GM19239 (cell line): Measurements from ENCODE around the gene PMAIP1.
"Not testable (repeated sequence)": the region's sequence is repeated elsewhere in the genome, so short reads cannot be mapped to it uniquely, and the experiment has no call there.

Source experiments
- DNase-seq: peaks from one replicate; pipeline ENCODE4 v3.0.0; 2011; ENCODE audit warnings: low spot score; ENCODE audit not compliant: insufficient read length
- FAIRE-seq: peaks from 2 replicates; lab custom pipeline; 2011; peaks lifted over from hg19 to GRCh38; lab: Jason Lieb, UNC

PMAIP1 gene

GRCh38 chr18:59899298-59900221 is at the start of gene PMAIP1:
PMAIP1 (plus strand) TSS chr18:59899996; CDS start chr18:59900178, 182 bp downstream.
- FAIRE-seq = no peak
- DNase-seq = peak; percentile 57

DNA sequence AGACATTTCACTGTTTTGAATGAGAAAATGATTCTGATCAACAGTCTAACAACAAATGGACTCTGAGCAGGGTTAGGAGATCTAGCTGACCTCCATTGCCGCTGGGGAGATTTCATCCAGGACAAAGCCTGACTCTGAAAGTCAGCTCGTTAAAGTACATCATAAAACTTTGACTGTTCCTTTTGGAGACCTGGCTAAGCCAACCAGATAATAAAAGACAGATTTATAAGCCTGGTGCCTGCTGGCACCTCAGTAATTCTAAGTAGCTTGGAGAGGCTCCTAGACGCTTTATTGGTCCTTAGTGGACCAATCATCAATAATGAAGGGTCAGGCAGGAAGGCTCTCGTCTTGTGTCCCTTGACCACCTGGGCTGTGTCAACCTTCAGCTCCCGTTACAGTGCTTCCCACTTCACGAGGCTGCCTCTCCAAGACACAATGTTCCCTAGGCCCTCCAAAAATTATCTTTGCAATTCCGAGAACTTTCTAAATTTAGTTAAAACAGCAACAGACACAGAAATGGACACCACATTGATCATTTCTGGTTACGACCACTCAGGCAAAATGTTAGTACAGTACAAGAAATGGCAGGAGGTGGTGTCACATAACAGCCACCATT is 47.9 kb upstream of the PMAIP1 start:
- FAIRE-seq (no peak), DNase-seq (no peak)

DNA sequence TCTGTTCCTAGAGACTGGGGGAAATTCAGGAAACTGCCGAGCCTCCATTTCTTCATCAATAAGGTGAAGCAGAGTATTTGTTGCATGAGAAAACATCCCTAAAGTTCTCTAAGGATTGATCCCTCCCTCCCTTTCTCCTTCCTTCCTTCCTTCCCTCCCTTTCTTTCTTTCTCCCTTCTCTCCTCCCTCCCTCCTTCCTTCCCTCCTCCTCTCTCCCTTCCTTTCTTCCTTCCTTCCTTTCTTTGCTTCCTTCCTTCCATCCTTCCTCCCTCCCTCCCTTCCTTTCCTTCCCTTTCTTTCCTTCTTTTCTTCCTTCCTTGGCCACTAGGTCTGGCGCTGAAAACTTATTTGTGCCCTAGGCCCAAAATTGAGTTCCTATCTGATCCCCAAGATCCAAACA is 47.2 kb upstream of the PMAIP1 start:
- FAIRE-seq = no peak

DNA sequence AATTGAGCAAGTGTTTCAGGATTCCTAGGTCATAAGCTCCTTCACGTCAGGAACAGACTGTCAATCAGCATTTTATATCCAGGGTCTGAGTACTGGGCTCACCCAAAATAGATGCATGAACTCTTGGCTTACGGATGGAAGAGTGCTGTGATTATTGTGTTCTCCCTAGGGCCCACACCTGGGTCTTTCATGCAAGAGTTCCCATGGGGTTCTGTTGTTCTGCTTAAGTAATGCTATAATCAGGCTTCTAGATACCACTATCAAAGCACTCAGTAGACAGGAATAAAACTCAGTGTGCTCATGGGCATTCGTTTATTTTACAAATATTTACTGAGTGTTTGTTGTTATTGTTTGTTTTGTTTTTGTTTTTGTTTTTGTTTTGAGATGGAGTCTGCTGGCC is 46.4 kb upstream of the PMAIP1 start:
- FAIRE-seq (no peak), DNase-seq (no peak)

More for the DNA sequence above, 47.2 kb upstream of the PMAIP1 start:
- DNase-seq = no peak

DNA sequence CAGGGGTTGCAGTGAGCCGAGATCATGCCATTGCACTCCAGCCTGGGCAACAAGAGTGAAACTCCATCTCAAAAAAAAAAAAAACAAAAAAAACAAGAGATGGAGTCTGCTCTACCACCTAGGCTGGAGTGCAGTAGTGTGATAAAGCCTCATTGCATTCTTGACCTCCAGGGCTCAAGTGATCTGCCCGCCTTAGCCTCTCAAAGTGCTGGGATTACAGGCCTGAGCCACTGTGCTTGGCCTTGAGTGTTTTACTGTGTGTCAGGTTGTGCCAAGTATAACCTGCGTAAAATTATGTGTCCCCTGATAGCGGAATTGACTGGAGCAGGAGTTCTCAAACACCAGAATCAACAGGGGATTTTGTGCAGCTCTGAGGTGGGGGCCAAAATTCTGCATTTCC is 45.8 kb upstream of the PMAIP1 start:
- DNase-seq, FAIRE-seq: not testable (repeated sequence)

DNA sequence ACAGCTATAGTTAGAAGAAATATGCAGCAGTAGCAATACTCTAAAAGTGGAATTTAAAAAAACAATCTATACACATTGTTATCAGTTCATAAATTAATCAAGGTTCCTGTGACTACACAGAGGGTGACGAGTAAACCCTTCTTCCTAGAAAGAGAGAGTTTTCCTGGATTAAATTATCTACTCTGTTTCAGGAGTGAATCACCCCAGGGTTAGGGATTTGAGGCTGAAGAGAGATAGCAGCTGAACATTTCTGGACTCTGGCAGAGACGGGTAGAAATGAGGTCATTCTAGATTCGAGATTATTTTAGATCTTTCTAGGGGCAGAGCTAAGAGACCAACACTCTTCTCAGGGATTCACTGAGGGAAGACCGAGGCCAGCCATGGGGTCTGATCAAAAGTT is 38.8 kb upstream of the PMAIP1 start:
- FAIRE-seq (no peak), DNase-seq (no peak)

- FAIRE-seq = peak; percentile 87
- DNase-seq = no peak
Measured at GRCh38 chr18:59861963-59862819, 37.6 kb upstream of the PMAIP1 start.

- DNase-seq (no peak), FAIRE-seq (no peak)
Measured at GRCh38 chr18:59865241-59865986, 34.4 kb upstream of the PMAIP1 start.

GRCh38 chr18:59866551-59867269 is 33.1 kb upstream of the PMAIP1 start:
- DNase-seq = no peak

GRCh38 chr18:59867337-59868104 is 32.3 kb upstream of the PMAIP1 start:
- DNase-seq (no peak), FAIRE-seq (no peak)

More at GRCh38 chr18:59866551-59867269, 33.1 kb upstream of the PMAIP1 start:
- no peak for FAIRE-seq

- FAIRE-seq = no peak
- no peak for DNase-seq
Measured at GRCh38 chr18:59870623-59871130, 29.1 kb upstream of the PMAIP1 start.

GRCh38 chr18:59871711-59872362 is 28.0 kb upstream of the PMAIP1 start:
- no peak for DNase-seq
- no peak for FAIRE-seq

- no peak for DNase-seq
- FAIRE-seq = peak; percentile 45
Measured at GRCh38 chr18:59873641-59874040, 26.2 kb upstream of the PMAIP1 start.

GRCh38 chr18:59874166-59874565 is 25.6 kb upstream of the PMAIP1 start:
- FAIRE-seq = no peak

GRCh38 chr18:59876310-59876626 is 23.5 kb upstream of the PMAIP1 start:
- DNase-seq (no peak), FAIRE-seq (no peak)

More at GRCh38 chr18:59874166-59874565, 25.6 kb upstream of the PMAIP1 start:
- DNase-seq = no peak

GRCh38 chr18:59877361-59877760 is 22.4 kb upstream of the PMAIP1 start:
- DNase-seq (no peak), FAIRE-seq (no peak)

DNA sequence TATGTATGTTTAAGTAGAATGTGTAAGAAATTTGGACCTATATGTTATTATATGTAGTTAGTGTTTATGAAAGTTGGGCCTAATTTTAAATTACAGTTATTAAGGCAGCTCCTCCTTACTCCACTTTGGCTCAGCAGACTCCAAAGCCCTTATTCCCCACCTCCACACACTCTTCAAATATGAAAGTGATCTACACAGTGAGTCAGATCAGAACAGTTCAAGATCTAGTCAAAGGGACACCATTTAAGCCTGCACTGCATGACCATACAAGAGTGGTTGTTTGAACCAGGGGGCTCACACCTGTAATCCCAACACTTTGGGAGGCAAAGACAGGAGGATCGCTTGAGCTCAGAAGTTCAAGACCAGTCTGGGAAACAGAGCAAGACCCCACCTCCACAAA is 21.2 kb upstream of the PMAIP1 start:
- peak; percentile 73 for FAIRE-seq
- DNase-seq = no peak
